Large intestine (tissue), 3 donors: ENCODE results near the gene MBNL2. TPM values are rescaled to one million over a fixed set of nuclear protein-coding genes. Genes with fewer than 3 reads are reported as not detected.

Experiments
- DNase-seq, 2 donors: peaks; one replicate each; pipeline versions ENCODE4 v3.0.0 to v3.0.0-alpha.2; 2013
- H3K27ac ChIP-seq: one replicate; pipeline ENCODE4 v1.5.1; 2013; ENCODE audit warnings: low read length
- H3K27me3 ChIP-seq: 2 replicates; pipeline ENCODE4 v1.6.1; 2013; ENCODE audit warnings: low read length; ENCODE audit not compliant: control insufficient read depth, insufficient read depth
- H3K36me3 ChIP-seq: 2 replicates; pipeline ENCODE4 v1.6.1; 2013; ENCODE audit warnings: low read length; ENCODE audit not compliant: control insufficient read depth, insufficient read depth
- H3K4me1 ChIP-seq: one replicate; pipeline ENCODE4 v1.6.1; 2013; ENCODE audit warnings: low read length; ENCODE audit not compliant: control insufficient read depth, insufficient read depth
- H3K4me3 ChIP-seq: one replicate; pipeline ENCODE4 v1.5.1; 2013; ENCODE audit warnings: low read length
- H3K9me3 ChIP-seq: one replicate; pipeline ENCODE4 v1.6.1; 2013; ENCODE audit warnings: mild to moderate bottlenecking, low read depth, low read length, moderate library complexity; ENCODE audit not compliant: control insufficient read depth
- WGBS: methylation state at CpG from one replicate; pipeline ENCODE4 v1.1.5; 2013; ENCODE audit warnings: low lambda C conversion rate; ENCODE audit not compliant: insufficient coverage; 5-methylcytosine and 5-hydroxymethylcytosine counted together
- polyA plus RNA-seq: library from polyadenylated mRNA; unstranded; fragments of 120-200 nt; gene quantifications from one replicate; pipeline ENCODE4 v1.2.1, GENCODE V29; 2013

MBNL2 gene
- polyA plus RNA-seq, 1 donor, result 38.6 TPM

DNA sequence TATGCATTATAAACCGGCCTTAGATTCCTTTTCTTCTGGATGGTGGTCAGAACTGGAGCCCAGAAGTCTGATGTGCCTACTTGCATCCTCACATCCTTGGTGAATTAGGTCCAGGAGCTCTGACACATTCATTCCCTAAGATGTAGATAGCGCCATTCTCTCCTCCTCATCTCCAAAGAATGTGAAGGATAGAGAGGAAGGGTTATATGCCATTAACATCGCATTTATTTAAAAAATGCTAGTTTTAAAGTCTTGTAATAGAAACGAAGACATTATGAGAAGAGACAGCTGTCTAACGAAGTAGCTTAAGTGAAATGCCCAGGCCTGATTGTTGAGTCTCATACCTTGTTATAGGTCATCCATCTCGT, 9.7 kb downstream of the MBNL2 start:
- 100% methylated on average over 3 of the region's 6 CpGs for WGBS
- no peak for DNase-seq
- H3K36me3 ChIP-seq, result peaks cover 7% of the 10 kb centered on the region
- H3K9me3 ChIP-seq, result no peaks in the 10 kb centered on the region
- H3K27ac ChIP-seq, result no peak overlapping the region
- no peak overlapping the region for H3K4me3 ChIP-seq
- peaks cover 35% of the 10 kb centered on the region for H3K4me1 ChIP-seq
- no peaks in the 10 kb centered on the region for H3K27me3 ChIP-seq

DNA sequence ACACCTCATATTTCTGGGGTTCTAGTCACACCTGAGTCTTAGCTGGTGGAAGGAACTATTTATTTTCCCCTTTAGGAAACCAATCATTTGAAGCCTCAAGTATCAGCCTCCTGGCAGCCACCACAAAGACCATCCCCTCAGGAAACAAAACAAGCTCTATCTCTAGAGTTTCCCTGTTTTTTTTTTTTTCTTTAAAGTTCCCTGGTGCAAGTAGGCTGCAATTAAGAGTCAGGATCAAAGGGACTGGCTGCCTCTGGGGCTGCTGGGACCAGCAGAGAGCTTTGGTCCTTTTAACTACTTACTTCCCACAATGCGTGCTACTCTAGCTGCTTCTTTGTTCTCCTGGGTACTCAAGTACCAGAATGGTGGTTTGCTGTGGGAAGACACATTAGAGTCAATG, 11.4 kb downstream of the MBNL2 start:
- Histone ChIP-seq H3K36me3 (peaks cover 7% of the 10 kb centered on the region), H3K27me3 (no peaks in the 10 kb centered on the region), H3K27ac (no peak overlapping the region), H3K9me3 (no peaks in the 10 kb centered on the region), H3K4me3 (no peak overlapping the region), H3K4me1 (peaks cover 23% of the 10 kb centered on the region)
- no CpG with 5 or more reads among the region's 1 CpG for WGBS
- no peak for DNase-seq

DNA sequence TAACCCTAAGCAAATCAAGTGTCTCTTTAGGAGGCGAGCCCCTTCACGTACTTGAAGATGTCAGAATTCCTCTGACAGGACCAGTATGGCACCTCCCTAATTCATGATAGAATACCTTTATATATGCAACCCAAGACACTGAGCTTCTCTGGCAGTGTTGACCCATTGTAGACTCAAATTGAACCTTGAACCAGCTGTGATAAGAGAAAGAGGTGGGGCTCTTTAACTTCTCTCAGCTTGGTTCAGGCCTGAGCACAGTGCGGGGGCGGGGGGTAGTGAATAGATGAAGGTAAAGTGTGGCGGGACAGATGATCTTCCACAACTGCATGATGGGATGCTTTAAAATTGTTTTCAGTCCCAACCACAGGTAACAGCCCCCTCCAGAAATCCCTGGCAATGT, 12.1 kb downstream of the MBNL2 start:
- peaks cover 7% of the 10 kb centered on the region for H3K36me3 ChIP-seq
- no peak overlapping the region for H3K4me3 ChIP-seq
- H3K9me3 ChIP-seq, result no peaks in the 10 kb centered on the region
- DNase-seq, result peak; percentile 56 to 82
- peaks cover 23% of the 10 kb centered on the region for H3K4me1 ChIP-seq
- WGBS, result no CpG with 5 or more reads among the region's 5 CpGs
- peak overlapping the region; percentile 78 for H3K27ac ChIP-seq
- H3K27me3 ChIP-seq, result no peaks in the 10 kb centered on the region

DNA sequence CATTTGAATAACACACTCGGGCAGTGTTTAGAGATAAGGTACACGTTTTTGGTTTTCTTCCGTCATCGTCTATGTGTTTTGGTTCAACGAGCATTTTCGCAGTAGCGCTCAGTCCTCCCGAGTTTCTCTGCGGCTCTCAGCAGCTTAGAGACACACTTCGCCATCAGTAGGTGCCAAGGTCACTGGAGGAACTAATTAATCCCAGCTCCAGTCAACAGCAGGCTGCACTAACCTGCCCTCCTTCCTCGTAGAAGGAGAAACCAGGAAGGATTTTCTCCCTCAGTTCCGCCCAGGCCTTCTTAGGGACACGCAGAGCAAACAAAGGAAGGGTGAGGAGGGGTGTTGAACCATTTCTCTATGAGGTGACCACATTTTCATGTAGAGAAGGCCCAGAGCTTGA, 12.6 kb downstream of the MBNL2 start:
- DNase-seq, result peak; percentile 63 to 90
- Histone ChIP-seq H3K27ac (peak overlapping the region; percentile 78), H3K4me1 (peaks cover 25% of the 10 kb centered on the region), H3K27me3 (no peaks in the 10 kb centered on the region), H3K36me3 (peaks cover 7% of the 10 kb centered on the region), H3K4me3 (peak overlapping the region; percentile 13), H3K9me3 (no peaks in the 10 kb centered on the region)
- 50% methylated on average over 2 of the region's 13 CpGs for WGBS

DNA sequence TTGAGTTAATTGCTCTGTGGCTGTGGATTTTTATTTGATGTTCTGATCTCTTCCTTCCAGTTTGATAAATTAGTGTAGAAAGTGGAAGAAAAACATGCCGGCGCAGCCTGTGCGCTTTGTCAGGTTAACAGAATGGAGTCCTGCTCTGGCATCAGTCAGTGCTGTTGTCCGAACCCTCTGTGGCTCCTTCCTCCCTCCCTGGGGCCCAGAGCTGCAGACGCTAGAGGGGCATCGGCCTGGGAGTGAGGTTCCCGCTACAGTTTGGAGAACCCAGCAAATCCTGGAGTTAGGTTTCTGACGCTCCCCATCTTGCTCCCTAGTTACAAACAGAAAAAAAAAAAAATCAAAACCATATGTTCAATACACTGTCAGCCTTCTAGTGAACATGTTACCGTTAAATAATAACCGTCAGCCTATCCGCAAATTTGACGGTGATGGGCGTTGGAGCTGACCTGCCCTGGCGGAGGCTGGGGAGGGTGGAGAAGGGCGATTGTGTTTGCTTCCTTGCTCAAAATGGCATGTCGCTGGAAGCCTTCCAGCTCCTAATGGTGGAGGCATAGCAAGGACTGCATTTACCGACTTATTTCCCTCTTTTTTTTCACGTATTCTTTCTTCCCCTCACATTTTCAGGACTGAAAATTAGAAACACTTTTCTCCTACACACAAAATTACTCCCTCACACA, 13.6 kb downstream of the MBNL2 start:
- 76% methylated on average over 3 of the region's 18 CpGs for WGBS
- DNase-seq, result no peak
- Histone ChIP-seq H3K27ac (peak overlapping the region; percentile 78), H3K27me3 (no peaks in the 10 kb centered on the region), H3K4me3 (no peak overlapping the region), H3K36me3 (peaks cover 7% of the 10 kb centered on the region), H3K4me1 (peaks cover 34% of the 10 kb centered on the region), H3K9me3 (no peaks in the 10 kb centered on the region)

DNA sequence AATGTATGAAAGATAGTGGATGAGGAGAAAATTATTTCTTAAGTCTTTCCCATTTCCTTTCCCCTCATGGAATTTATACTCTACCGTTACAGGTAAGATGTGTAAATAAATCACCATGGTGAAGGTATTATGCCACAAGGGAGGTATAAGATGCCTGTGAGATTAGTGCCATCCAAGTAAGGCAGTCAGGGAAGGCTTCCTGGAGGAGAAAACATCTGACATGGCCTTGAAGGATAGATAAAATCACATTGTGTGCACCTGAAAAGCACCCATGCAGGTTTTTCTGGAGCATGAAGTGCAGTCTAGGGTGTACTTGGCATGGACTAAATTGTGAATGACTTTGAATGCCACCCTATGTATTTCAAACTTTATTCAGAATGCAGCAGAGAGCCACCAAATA, 15.3 kb downstream of the MBNL2 start:
- DNase-seq, result no peak
- H3K27me3 ChIP-seq, result no peaks in the 10 kb centered on the region
- H3K4me3 ChIP-seq, result no peak overlapping the region
- H3K27ac ChIP-seq, result no peak overlapping the region
- no peaks in the 10 kb centered on the region for H3K9me3 ChIP-seq
- WGBS, result no CpG with 5 or more reads among the region's 1 CpG
- H3K36me3 ChIP-seq, result no peaks in the 10 kb centered on the region
- peaks cover 42% of the 10 kb centered on the region for H3K4me1 ChIP-seq

DNA sequence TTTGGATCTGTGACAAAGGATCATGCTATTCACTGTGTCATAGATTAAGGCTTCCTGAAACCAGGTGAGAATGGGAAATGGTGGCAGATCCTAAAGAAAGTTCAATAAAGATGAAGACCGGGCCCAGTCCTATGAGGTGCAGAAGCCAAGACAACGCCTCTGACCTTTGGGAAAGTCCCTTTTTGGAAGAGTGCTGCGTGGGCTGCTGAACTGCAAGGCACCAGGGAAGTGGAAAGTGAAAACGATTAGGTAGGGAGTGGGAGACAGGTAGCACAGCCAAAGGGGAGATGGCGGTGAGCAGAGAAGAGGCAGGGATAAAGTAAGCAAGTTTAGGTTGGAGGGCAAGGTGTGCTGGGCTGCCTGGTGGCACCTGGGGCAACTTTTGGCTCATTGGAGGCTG, 16.3 kb downstream of the MBNL2 start:
- H3K4me1 ChIP-seq, result peaks cover 46% of the 10 kb centered on the region
- H3K36me3 ChIP-seq, result no peaks in the 10 kb centered on the region
- no CpG with 5 or more reads among the region's 5 CpGs for WGBS
- H3K27ac ChIP-seq, result no peak overlapping the region
- DNase-seq, result no peak
- no peak overlapping the region for H3K4me3 ChIP-seq
- H3K27me3 ChIP-seq, result no peaks in the 10 kb centered on the region
- H3K9me3 ChIP-seq, result no peaks in the 10 kb centered on the region

DNA sequence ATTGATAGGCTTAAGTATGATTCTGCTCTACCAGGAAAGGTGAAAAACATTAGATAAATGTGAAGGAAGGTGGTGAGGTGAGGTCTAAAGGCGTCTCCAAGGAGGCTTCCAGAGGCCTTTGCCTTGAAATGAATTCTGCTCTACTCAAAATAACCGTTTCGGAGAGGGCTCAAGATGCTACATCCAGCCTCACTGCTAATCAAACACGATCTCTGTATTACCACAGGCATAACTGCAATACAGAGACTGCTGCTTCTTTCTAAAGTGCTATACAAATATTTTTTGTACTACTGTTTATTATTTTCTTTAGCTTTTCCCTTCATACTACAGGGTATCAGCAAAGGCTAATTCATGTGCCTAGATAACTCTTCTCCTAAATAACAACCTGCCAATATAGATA, 16.8 kb downstream of the MBNL2 start:
- H3K4me1 ChIP-seq, result peaks cover 47% of the 10 kb centered on the region
- H3K27ac ChIP-seq, result no peak overlapping the region
- DNase-seq, result no peak
- no peaks in the 10 kb centered on the region for H3K27me3 ChIP-seq
- H3K9me3 ChIP-seq, result no peaks in the 10 kb centered on the region
- H3K4me3 ChIP-seq, result no peak overlapping the region
- H3K36me3 ChIP-seq, result no peaks in the 10 kb centered on the region
- no CpG with 5 or more reads among the region's 4 CpGs for WGBS

DNA sequence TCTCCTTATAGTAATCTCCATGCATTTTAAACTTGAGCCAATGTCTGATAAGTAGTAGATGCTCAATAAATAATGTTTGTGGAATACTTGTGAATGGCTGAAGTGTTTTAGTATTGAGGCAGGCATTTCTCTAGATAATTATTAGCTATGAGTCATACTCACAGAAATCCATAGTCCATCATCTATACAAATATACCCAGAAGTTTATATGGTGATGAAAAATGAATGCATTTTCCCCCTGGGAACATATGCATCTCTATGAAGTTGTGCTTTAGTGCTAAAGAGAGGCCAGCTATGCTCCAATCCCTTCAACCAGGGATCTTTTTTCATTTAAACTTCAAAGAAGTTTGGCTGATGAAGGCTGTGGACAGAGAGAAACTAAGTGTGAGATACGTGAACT, 17.2 kb downstream of the MBNL2 start:
- no CpG with 5 or more reads among the region's 1 CpG for WGBS
- no peak for DNase-seq
- no peak overlapping the region for H3K4me3 ChIP-seq
- H3K27ac ChIP-seq, result no peak overlapping the region
- no peaks in the 10 kb centered on the region for H3K36me3 ChIP-seq
- peaks cover 45% of the 10 kb centered on the region for H3K4me1 ChIP-seq
- H3K27me3 ChIP-seq, result no peaks in the 10 kb centered on the region
- no peaks in the 10 kb centered on the region for H3K9me3 ChIP-seq

DNA sequence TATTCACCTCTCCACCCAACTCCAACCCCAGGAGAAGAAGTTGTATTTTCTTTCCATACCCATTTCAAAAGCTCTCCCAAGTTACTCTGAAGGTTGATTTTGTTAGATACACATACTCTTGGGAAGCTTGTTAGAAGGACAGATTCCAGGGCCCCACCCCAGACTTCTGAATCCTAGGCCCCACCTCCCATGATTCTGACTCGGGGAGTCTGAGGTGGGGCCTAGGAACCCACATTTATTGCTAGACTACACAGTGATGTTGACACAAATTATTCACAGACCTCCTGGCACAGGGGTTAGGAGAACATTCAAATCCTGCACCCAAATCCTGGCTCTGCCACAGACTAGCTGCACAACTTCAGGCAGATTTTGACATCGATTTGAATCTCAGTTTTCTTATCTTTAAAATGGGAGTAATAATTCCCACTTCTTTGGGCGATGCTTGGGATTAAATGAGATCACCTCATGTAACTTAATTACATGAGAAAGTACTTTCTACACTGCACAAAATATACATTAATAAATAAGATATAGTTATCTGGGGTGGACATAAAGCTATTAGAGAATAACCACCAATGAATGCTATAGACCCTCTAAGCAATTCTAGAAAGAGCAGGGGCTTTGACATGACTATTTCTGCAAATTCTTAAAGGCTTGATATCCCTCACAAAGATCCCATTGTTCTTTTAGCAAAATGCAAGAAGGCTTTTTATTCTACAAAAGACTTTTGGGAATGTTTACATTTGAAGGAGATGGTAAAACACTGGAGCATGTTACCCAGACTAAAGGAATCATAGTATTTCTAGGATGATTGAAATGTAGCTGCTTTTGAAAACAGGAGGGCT, 18.0 kb downstream of the MBNL2 start:
- Histone ChIP-seq H3K27me3 (no peaks in the 10 kb centered on the region), H3K4me3 (no peak overlapping the region), H3K4me1 (peaks cover 45% of the 10 kb centered on the region), H3K9me3 (no peaks in the 10 kb centered on the region), H3K27ac (peak overlapping the region; percentile 62), H3K36me3 (no peaks in the 10 kb centered on the region)
- DNase-seq, result no peak
- WGBS, result no CpG with 5 or more reads among the region's 3 CpGs
